Osteoblast (primary cell): ENCODE data around the gene SMIM33. TPM values are rescaled to one million over a fixed set of nuclear protein-coding genes. Genes with fewer than 3 reads are reported as not detected.

Source experiments
- DNase-seq: peaks from one replicate; pipeline ENCODE4 v3.0.0; 2011; ENCODE audit warnings: low spot score, mixed read lengths; ENCODE audit not compliant: insufficient read length; ENCODE audit errors: missing footprints
- H2AFZ ChIP-seq: 2 replicates; pipeline ENCODE4 v1.6.0; 2011; ENCODE audit warnings: mild to moderate bottlenecking, low read length
- H3K27ac ChIP-seq: 2 replicates; pipeline ENCODE4 v1.5.1; 2011; ENCODE audit warnings: mild to moderate bottlenecking, low read depth, low read length, moderate library complexity
- H3K27me3 ChIP-seq: 2 replicates; pipeline ENCODE4 v1.6.0; 2012; ENCODE audit warnings: mild to moderate bottlenecking, control low read depth, inconsistent platforms, low read length, moderate library complexity; ENCODE audit not compliant: insufficient read depth
- H3K36me3 ChIP-seq: 2 replicates; pipeline ENCODE4 v1.5.1; 2011; ENCODE audit warnings: mild to moderate bottlenecking, low read length, control low read depth, moderate library complexity; ENCODE audit not compliant: insufficient read depth
- H3K4me1 ChIP-seq: 2 replicates; pipeline ENCODE4 v1.5.1; 2011; ENCODE audit warnings: mild to moderate bottlenecking, low read length, control low read depth, moderate library complexity; ENCODE audit not compliant: insufficient read depth
- H3K4me2 ChIP-seq: 2 replicates; pipeline ENCODE4 v1.6.0; 2011; ENCODE audit warnings: mild to moderate bottlenecking, low read length; ENCODE audit not compliant: insufficient read depth
- H3K4me3 ChIP-seq: fragments of 200-600 bp; sonication (generic); 3 replicates; pipeline ENCODE4 v1.5.1; 2012; ENCODE audit warnings: mild to moderate bottlenecking, low read length, inconsistent platforms; ENCODE audit not compliant: insufficient read depth
- H3K79me2 ChIP-seq: 2 replicates; pipeline ENCODE4 v1.6.0; 2012; ENCODE audit warnings: mild to moderate bottlenecking, low read length, control low read depth, inconsistent platforms; ENCODE audit not compliant: insufficient read depth
- H3K9me3 ChIP-seq: 2 replicates; pipeline ENCODE4 v1.5.1; 2011; ENCODE audit warnings: low read depth, low read length, control low read depth
- H4K20me1 ChIP-seq: 2 replicates; pipeline ENCODE4 v1.6.0; 2012; ENCODE audit warnings: mild to moderate bottlenecking, low read length, control low read depth; ENCODE audit not compliant: insufficient read depth
- CTCF ChIP-seq: IDR thresholded peaks from 2 replicates; pipeline ENCODE4 v1.5.1; 2011; ENCODE audit warnings: mild to moderate bottlenecking, low read depth, low read length, moderate library complexity; ENCODE audit errors: extremely low read depth
- total RNA-seq: library from RNA; depleted of rRNA; stranded (reverse); fragments of >200 nt; gene quantifications from 2 replicates; pipeline ENCODE4 v1.2.3, GENCODE V29; 2012

Gene SMIM33
- total RNA-seq, 1 donor = not detected

- no peak overlapping the region for H3K4me2 ChIP-seq
- no peaks in the 10 kb centered on the region for H3K27me3 ChIP-seq
- H3K79me2 ChIP-seq = no peaks in the 10 kb centered on the region
- H3K4me3 ChIP-seq = no peak overlapping the region
- H3K36me3 ChIP-seq = peaks cover under 1% of the 10 kb centered on the region
- peaks cover 6% of the 10 kb centered on the region for H3K4me1 ChIP-seq
- no peaks in the 10 kb centered on the region for H3K9me3 ChIP-seq
- TF ChIP-seq CTCF = no peak
- no peak overlapping the region for H3K27ac ChIP-seq
- no peak for DNase-seq
- H2AFZ ChIP-seq = no peak overlapping the region
- no peaks in the 10 kb centered on the region for H4K20me1 ChIP-seq
Observed at GRCh38 chr5:139430015-139430414, 40.8 kb upstream of the SMIM33 start.

DNA sequence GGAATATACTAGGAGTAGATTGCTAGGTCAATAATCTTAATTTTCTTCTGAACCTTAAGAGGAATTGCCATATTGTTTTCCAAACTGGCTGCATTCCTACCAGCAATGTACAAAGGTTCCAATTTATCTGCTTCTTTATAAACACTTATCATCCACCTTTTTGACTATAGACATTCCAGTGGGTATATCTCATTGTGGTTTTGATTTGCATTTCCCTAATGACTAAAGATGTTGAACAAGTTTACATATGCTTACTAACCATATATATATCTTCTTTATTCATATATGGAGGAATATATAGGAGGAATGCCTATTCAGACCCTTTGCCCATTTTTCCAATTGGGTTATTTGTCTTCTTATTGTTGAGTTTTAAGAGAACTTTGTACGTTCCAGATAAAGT is 39.1 kb upstream of the SMIM33 start:
- no peaks in the 10 kb centered on the region for H3K27me3 ChIP-seq
- no peak overlapping the region for H3K4me3 ChIP-seq
- no peak overlapping the region for H2AFZ ChIP-seq
- H3K4me2 ChIP-seq = no peak overlapping the region
- TF ChIP-seq CTCF = no peak
- no peaks in the 10 kb centered on the region for H3K79me2 ChIP-seq
- no peaks in the 10 kb centered on the region for H4K20me1 ChIP-seq
- no peaks in the 10 kb centered on the region for H3K36me3 ChIP-seq
- H3K9me3 ChIP-seq = no peaks in the 10 kb centered on the region
- no peak for DNase-seq
- no peaks in the 10 kb centered on the region for H3K4me1 ChIP-seq
- no peak overlapping the region for H3K27ac ChIP-seq

DNA sequence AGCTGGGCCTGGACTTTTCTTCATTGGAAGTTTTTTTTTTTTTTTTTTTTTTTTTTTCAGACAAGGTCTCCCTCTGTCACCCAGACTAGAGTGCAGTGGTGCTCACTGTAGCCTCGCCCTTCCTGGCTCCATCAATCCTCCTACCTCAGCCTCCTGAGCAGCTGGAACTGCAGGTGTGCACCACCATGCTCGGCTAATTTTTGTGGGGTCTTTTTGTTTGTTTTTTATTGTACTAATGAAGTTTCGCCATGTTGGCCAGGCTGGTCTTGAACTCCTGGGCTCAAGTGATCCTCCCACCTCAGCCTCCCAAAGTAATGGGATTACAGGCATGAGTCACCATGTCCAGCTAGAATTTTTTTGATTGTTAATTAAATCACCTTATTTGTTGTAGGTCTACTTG is 35.1 kb upstream of the SMIM33 start:
- no peaks in the 10 kb centered on the region for H3K9me3 ChIP-seq
- no peaks in the 10 kb centered on the region for H3K36me3 ChIP-seq
- H3K27me3 ChIP-seq = no peaks in the 10 kb centered on the region
- no peak overlapping the region for H3K27ac ChIP-seq
- no peak for TF ChIP-seq CTCF
- no peaks in the 10 kb centered on the region for H4K20me1 ChIP-seq
- H3K4me2 ChIP-seq = no peak overlapping the region
- no peak for DNase-seq
- H3K79me2 ChIP-seq = no peaks in the 10 kb centered on the region
- H2AFZ ChIP-seq = no peak overlapping the region
- H3K4me1 ChIP-seq = peaks cover 11% of the 10 kb centered on the region
- H3K4me3 ChIP-seq = no peak overlapping the region

GRCh38 chr5:139438707-139439012 is 32.1 kb upstream of the SMIM33 start:
- peak overlapping the region; percentile 86 for H3K4me2 ChIP-seq
- no peaks in the 10 kb centered on the region for H4K20me1 ChIP-seq
- H3K36me3 ChIP-seq = no peaks in the 10 kb centered on the region
- no peaks in the 10 kb centered on the region for H3K9me3 ChIP-seq
- H3K79me2 ChIP-seq = no peaks in the 10 kb centered on the region
- H3K27ac ChIP-seq = no peak overlapping the region
- peak overlapping the region; percentile 67 for H2AFZ ChIP-seq
- H3K4me3 ChIP-seq = peak overlapping the region; percentile 89
- H3K27me3 ChIP-seq = no peaks in the 10 kb centered on the region
- no peak for TF ChIP-seq CTCF
- no peak for DNase-seq
- peaks cover 13% of the 10 kb centered on the region for H3K4me1 ChIP-seq
